KMS-11 (cell line): ENCODE measurements around the gene MS4A14.

Source experiments
- H2AFZ ChIP-seq: fragments of 200-600 bp; sonication (generic); 2 replicates; pipeline ENCODE4 v1.6.1; 2016; ENCODE audit warnings: antibody characterized with exemption, mixed run types, low read depth
- H3K27ac ChIP-seq: fragments of 200-600 bp; sonication (generic); 2 replicates; pipeline ENCODE4 v1.6.1; 2016; ENCODE audit warnings: mild to moderate bottlenecking, mixed run types
- H3K27me3 ChIP-seq: fragments of 200-600 bp; sonication (generic); 2 replicates; pipeline ENCODE4 v1.6.1; 2017; ENCODE audit warnings: mild to moderate bottlenecking, low read depth, mixed run types, moderate library complexity; ENCODE audit not compliant: insufficient read depth
- H3K36me3 ChIP-seq: fragments of 200-600 bp; sonication (generic); 2 replicates; pipeline ENCODE4 v1.6.1; 2017; ENCODE audit warnings: mild to moderate bottlenecking, mixed run types; ENCODE audit not compliant: insufficient read depth
- H3K4me1 ChIP-seq: fragments of 200-600 bp; sonication (generic); 2 replicates; pipeline ENCODE4 v1.6.1; 2016; ENCODE audit warnings: mild to moderate bottlenecking, low read depth, mixed run types; ENCODE audit not compliant: poor library complexity, severe bottlenecking
- H3K4me2 ChIP-seq: fragments of 200-600 bp; sonication (generic); 2 replicates; pipeline ENCODE4 v1.7.0; 2016; ENCODE audit warnings: mild to moderate bottlenecking, mixed run types
- H3K4me3 ChIP-seq: fragments of 200-600 bp; sonication (generic); IDR thresholded peaks from 2 replicates; pipeline ENCODE4 v1.6.1; 2017; ENCODE audit warnings: low read depth, low read length, mixed read lengths; ENCODE audit not compliant: insufficient read depth
- H3K79me2 ChIP-seq: fragments of 200-600 bp; sonication (generic); 2 replicates; pipeline ENCODE4 v1.6.1; 2016; ENCODE audit warnings: low read depth, mixed run types; ENCODE audit not compliant: insufficient read depth
- H3K9ac ChIP-seq: fragments of 200-600 bp; sonication (generic); 2 replicates; pipeline ENCODE4 v1.6.1; 2016; ENCODE audit warnings: mild to moderate bottlenecking, mixed run types
- H4K20me1 ChIP-seq: fragments of 200-600 bp; sonication (generic); 2 replicates; pipeline ENCODE4 v1.6.1; 2016; ENCODE audit warnings: mild to moderate bottlenecking, mixed run types; ENCODE audit not compliant: insufficient read depth
- TF ChIP-seq, protein P1 (sequence below): fragments of 200-600 bp; sonication (generic); conservative IDR thresholded peaks from 2 replicates; pipeline ENCODE4 v1.6.1; 2017; ENCODE audit warnings: low read depth, mild to moderate bottlenecking, antibody characterized with exemption, low read length, moderate library complexity, mixed read lengths

The MS4A14 gene

DNA sequence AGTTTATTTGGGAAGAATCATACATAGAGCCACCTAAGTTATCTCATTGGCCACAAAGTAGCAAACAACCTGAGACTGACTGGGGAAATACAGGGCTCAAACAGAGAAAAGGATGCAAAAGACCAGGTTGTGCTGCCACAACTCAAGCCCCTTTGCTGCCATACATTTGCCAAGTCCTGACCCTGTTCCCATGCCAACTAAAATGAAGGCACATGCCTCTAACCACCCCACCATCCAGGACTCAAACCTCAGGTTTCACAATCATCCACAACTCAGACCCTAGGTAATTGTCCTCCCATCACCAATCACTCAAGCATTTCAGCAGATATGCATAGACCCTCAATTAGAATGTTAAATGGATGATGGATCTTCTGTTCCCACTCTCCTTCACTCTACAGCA is 58.0 kb downstream of the MS4A14 start:
- Histone ChIP-seq H2AFZ (no peak overlapping the region), H3K9ac (no peak overlapping the region), H3K4me3 (no peak overlapping the region), H4K20me1 (no peaks in the 10 kb centered on the region), H3K4me1 (no peaks in the 10 kb centered on the region), H3K36me3 (no peaks in the 10 kb centered on the region), H3K27ac (no peak overlapping the region), H3K27me3 (no peaks in the 10 kb centered on the region), H3K4me2 (no peak overlapping the region), H3K79me2 (no peaks in the 10 kb centered on the region)
- TF ChIP-seq, protein P1, sequence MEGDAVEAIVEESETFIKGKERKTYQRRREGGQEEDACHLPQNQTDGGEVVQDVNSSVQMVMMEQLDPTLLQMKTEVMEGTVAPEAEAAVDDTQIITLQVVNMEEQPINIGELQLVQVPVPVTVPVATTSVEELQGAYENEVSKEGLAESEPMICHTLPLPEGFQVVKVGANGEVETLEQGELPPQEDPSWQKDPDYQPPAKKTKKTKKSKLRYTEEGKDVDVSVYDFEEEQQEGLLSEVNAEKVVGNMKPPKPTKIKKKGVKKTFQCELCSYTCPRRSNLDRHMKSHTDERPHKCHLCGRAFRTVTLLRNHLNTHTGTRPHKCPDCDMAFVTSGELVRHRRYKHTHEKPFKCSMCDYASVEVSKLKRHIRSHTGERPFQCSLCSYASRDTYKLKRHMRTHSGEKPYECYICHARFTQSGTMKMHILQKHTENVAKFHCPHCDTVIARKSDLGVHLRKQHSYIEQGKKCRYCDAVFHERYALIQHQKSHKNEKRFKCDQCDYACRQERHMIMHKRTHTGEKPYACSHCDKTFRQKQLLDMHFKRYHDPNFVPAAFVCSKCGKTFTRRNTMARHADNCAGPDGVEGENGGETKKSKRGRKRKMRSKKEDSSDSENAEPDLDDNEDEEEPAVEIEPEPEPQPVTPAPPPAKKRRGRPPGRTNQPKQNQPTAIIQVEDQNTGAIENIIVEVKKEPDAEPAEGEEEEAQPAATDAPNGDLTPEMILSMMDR: no peak

DNA sequence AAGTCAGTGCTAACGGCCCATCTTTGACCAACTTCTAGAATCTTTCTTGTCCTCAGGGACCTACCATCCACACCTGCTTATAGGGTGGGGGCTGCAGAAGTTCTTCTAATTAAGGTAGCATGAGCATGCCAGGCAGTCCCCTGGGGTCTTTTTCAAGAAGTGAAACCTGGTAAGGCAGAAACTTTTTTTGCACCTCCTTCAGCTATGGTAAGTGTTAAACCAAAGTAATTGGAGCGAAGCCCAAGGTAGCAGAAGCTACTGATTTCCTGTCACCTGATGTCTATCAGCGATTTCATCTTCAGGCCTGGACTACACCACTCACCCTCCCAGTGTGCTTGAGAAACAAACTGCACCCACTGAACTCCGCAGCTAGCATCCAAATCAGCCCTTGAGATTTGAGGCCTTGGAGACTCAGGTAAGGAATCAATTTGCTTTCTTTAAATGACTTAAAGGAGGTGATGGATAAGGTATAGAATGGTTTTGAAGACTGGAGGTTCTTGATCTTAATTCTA is 59.3 kb downstream of the MS4A14 start, which contains the start of gene MS4A1:
MS4A1 (plus strand) TSS at position 317 of the 512 bp plus-strand sequence. CDS start 6,528 bp downstream, outside the sequence.
- H3K4me3 ChIP-seq: no peak within 1 kb of the TSS
- no peak within 1 kb of the TSS for H3K9ac ChIP-seq
- H3K79me2 ChIP-seq: no peaks in the 10 kb centered on the region
- no peak within 1 kb of the TSS for H2AFZ ChIP-seq
- H3K27me3 ChIP-seq: no peaks in the 10 kb centered on the region
- no peak within 1 kb of the TSS for H3K27ac ChIP-seq
- H4K20me1 ChIP-seq: no peaks in the 10 kb centered on the region
- no peaks in the 10 kb centered on the region for H3K36me3 ChIP-seq
- H3K4me2 ChIP-seq: no peak within 1 kb of the TSS
- TF ChIP-seq, protein P1: no peak
- H3K4me1 ChIP-seq: no peaks in the 10 kb centered on the region

DNA sequence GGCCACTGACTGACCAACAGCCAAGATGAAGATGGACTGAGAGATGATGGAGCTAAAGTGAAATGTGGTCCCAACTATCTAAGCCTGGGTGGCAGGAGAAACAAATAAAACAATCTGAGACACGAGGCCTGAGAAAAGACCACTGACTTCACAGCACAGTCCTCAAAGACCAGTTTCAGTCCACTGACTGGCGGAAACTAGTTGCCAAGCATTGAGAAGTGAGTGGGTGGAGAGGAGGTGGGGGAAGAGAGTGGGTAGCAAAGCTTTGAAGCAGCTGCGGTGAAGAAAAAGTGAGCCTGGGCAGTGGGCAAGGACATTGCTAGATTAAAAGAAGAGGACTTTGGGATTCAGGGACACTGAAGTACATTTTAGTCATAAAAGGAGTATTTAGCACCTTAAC is 61.3 kb downstream of the MS4A14 start:
- Histone ChIP-seq H3K9ac (no peak overlapping the region), H3K79me2 (no peaks in the 10 kb centered on the region), H3K4me3 (no peak overlapping the region), H3K27ac (no peak overlapping the region), H4K20me1 (no peaks in the 10 kb centered on the region), H2AFZ (no peak overlapping the region), H3K4me2 (no peak overlapping the region), H3K4me1 (no peaks in the 10 kb centered on the region), H3K36me3 (no peaks in the 10 kb centered on the region), H3K27me3 (no peaks in the 10 kb centered on the region)
- TF ChIP-seq, protein P1: no peak

DNA sequence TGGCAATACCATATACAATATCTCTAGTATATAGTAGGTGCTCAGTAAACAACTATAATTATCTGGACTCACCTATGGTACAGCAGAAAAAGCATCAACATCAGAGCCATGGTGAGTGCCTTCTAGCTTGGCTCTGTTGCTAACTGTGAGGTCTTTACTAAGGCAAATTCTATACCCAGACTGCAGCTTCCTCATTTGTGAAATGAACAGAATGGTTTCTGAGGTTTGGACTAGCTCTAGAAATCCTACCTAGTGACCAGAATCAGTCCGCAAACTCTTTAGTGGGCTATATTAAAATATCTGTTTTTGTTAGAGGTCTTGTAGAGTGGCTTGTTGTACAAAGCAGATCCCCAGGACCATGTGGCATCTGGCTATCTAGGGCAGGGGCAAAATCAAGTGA is 63.1 kb downstream of the MS4A14 start:
- H3K4me1 ChIP-seq: no peaks in the 10 kb centered on the region
- no peak overlapping the region for H3K27ac ChIP-seq
- no peaks in the 10 kb centered on the region for H3K36me3 ChIP-seq
- H3K4me2 ChIP-seq: no peak overlapping the region
- no peak overlapping the region for H2AFZ ChIP-seq
- no peak overlapping the region for H3K9ac ChIP-seq
- H3K27me3 ChIP-seq: no peaks in the 10 kb centered on the region
- TF ChIP-seq, protein P1: no peak
- H3K79me2 ChIP-seq: no peaks in the 10 kb centered on the region
- no peaks in the 10 kb centered on the region for H4K20me1 ChIP-seq
- no peak overlapping the region for H3K4me3 ChIP-seq
